Mesenchymal stem cell (in vitro differentiated cells and primary cell): ENCODE results near the gene NAA16.
A peak's percentile ranks its signal among the peaks of the same experiment; 100 is the strongest.

ENCODE experiments used
- DNase-seq: peaks from one replicate; pipeline ENCODE4 v3.0.0-alpha.2; 2013
- H2AFZ ChIP-seq: one replicate; pipeline ENCODE4 v1.6.1; 2013; ENCODE audit warnings: low read depth, mild to moderate bottlenecking, control low read depth, inconsistent platforms, low read length, moderate library complexity
- H2AK5ac ChIP-seq: 2 replicates; pipeline ENCODE4 v1.6.1; 2013; ENCODE audit warnings: low read length, moderate library complexity, mild to moderate bottlenecking, inconsistent platforms; ENCODE audit not compliant: severe bottlenecking
- H2BK120ac ChIP-seq: one replicate; pipeline ENCODE4 v1.6.1; 2013; ENCODE audit warnings: low read depth, mild to moderate bottlenecking, inconsistent platforms, low read length, moderate library complexity
- H2BK12ac ChIP-seq, 2 experiments: one replicate each; pipeline ENCODE4 v1.6.1; 2013; ENCODE audit warnings: inconsistent platforms in 2 of 2, low read length in 2 of 2, mild to moderate bottlenecking in 2 of 2, moderate library complexity in 2 of 2, control low read depth in 1 of 2
- H2BK15ac ChIP-seq: one replicate; pipeline ENCODE4 v1.6.1; 2013; ENCODE audit warnings: mild to moderate bottlenecking, low read depth, inconsistent platforms; ENCODE audit not compliant: poor library complexity, severe bottlenecking
- H2BK5ac ChIP-seq: 2 replicates; pipeline ENCODE4 v1.6.1; 2013; ENCODE audit warnings: low read depth, mild to moderate bottlenecking, low read length, control low read depth, inconsistent platforms; ENCODE audit not compliant: poor library complexity, severe bottlenecking
- H3K14ac ChIP-seq, 2 experiments: one replicate each; pipeline ENCODE4 v1.6.1; 2013; ENCODE audit warnings: inconsistent platforms in 2 of 2, low read length in 2 of 2, control low read depth in 1 of 2, mild to moderate bottlenecking in 1 of 2, moderate library complexity in 1 of 2
- H3K18ac ChIP-seq, 2 experiments: one replicate each; pipeline ENCODE4 v1.6.1; 2013; ENCODE audit warnings: inconsistent platforms in 2 of 2, low read length in 2 of 2, control low read depth in 1 of 2, low read depth in 1 of 2, mild to moderate bottlenecking in 1 of 2
- H3K23ac ChIP-seq, 2 experiments: one replicate each; pipeline ENCODE4 v1.6.1; 2013; ENCODE audit warnings: inconsistent platforms in 2 of 2, low read length in 2 of 2, mild to moderate bottlenecking in 2 of 2, moderate library complexity in 2 of 2, control low read depth in 1 of 2
- H3K27ac ChIP-seq: 2 replicates; pipeline ENCODE4 v1.5.1; 2013; ENCODE audit warnings: mild to moderate bottlenecking, moderate library complexity, low read length, control low read depth, inconsistent platforms; ENCODE audit not compliant: poor library complexity, severe bottlenecking
- H3K27me3 ChIP-seq, 2 experiments: 2 replicates each; pipeline versions ENCODE4 v1.6.1 to v1.7.0; 2013; ENCODE audit warnings: low read length in 2 of 2, mild to moderate bottlenecking in 2 of 2, moderate library complexity in 2 of 2, control low read depth in 1 of 2, inconsistent platforms in 1 of 2; ENCODE audit not compliant: control insufficient read depth in 1 of 2, insufficient read depth in 1 of 2
- H3K36me3 ChIP-seq, 2 experiments: 2 replicates each; pipeline versions ENCODE4 v1.6.1 to v1.7.0; 2013; ENCODE audit warnings: low read length in 2 of 2, control low read depth in 1 of 2, inconsistent platforms in 1 of 2, low read depth in 1 of 2, mild to moderate bottlenecking in 1 of 2; ENCODE audit not compliant: insufficient read depth in 2 of 2, control insufficient read depth in 1 of 2
- H3K4ac ChIP-seq, 2 experiments: one replicate each; pipeline ENCODE4 v1.6.1; 2013; ENCODE audit warnings: inconsistent platforms in 2 of 2, low read length in 2 of 2, mild to moderate bottlenecking in 2 of 2, moderate library complexity in 2 of 2, control low read depth in 1 of 2, low read depth in 1 of 2
- H3K4me1 ChIP-seq: 2 replicates; pipeline ENCODE4 v1.6.1; 2013; ENCODE audit warnings: low read depth, low read length, control low read depth; ENCODE audit not compliant: control insufficient read depth, insufficient read depth
- H3K4me2 ChIP-seq: 2 replicates; pipeline ENCODE4 v1.6.1; 2013; ENCODE audit warnings: low read length, mild to moderate bottlenecking, inconsistent platforms; ENCODE audit not compliant: poor library complexity, severe bottlenecking
- H3K4me3 ChIP-seq, 2 experiments: 2 replicates each; pipeline versions ENCODE4 v1.5.1 to v1.7.0; 2013; ENCODE audit warnings: low read length in 2 of 2, mild to moderate bottlenecking in 2 of 2, control low read depth in 1 of 2, low read depth in 1 of 2; ENCODE audit not compliant: insufficient read depth in 1 of 2
- H3K79me1 ChIP-seq: replicated peaks from 2 replicates; pipeline ENCODE4 v1.6.1; 2013; ENCODE audit warnings: mild to moderate bottlenecking, control low read depth, low read length, inconsistent platforms; ENCODE audit not compliant: poor library complexity, severe bottlenecking
- H3K9ac ChIP-seq: 2 replicates; pipeline ENCODE4 v1.7.0; 2013; ENCODE audit warnings: mild to moderate bottlenecking, low read length, moderate library complexity
- H3K9me3 ChIP-seq: 2 replicates; pipeline ENCODE4 v1.7.0; 2013; ENCODE audit warnings: mild to moderate bottlenecking, low read length; ENCODE audit not compliant: control insufficient read depth
- H4K8ac ChIP-seq: one replicate; pipeline ENCODE4 v1.6.1; 2013; ENCODE audit warnings: inconsistent platforms, mild to moderate bottlenecking, low read length, moderate library complexity
- H4K91ac ChIP-seq: one replicate; pipeline ENCODE4 v1.6.1; 2013; ENCODE audit warnings: mild to moderate bottlenecking, low read length, inconsistent platforms
- WGBS: methylation state at CpG from one replicate; pipeline ENCODE4 v1.1.7; 2013; ENCODE audit warnings: mixed read lengths; 5-methylcytosine and 5-hydroxymethylcytosine counted together

Gene NAA16

DNA sequence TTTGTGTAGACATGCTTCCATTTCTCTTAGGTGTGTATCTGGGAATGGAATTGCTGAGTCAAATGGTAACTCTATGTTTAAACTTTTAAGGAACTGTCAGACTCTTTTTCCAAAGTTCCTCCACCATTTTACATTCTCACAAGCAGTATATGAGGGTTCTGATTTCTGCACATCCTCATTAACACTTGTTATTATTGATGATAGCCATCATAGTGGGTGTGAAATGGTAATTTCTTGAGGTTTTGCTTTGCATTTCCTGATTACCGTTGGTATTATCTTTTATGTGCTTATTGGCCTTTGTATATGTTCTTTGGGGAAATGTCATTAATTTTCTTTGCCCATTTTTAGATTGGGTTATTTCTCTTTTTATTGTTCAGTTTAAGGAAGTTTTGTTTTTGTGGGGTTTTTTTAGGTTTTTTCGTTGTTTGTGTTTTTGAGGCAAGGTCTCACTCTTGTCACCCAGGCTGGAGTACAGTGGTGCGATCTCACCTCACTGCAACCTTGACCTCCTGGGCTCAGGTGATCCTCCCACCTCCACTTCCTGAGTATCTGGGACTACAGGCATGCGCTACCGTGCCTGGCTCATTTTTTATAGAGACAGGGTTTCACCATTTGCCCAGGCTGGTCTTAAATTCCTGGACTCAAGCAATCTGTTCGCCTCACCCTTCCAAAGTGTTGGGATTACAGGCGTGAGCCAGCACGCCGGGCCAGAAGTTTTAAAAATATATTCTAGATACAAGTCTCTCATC lies 34.3 kb downstream of the NAA16 start:
- H2AK5ac ChIP-seq, result no peak overlapping the region
- peaks cover 25% of the 10 kb centered on the region for H3K79me1 ChIP-seq
- H2BK120ac ChIP-seq, result no peak overlapping the region
- H3K14ac ChIP-seq, result no peak overlapping the region
- no peak overlapping the region for H2BK5ac ChIP-seq
- H3K4me1 ChIP-seq, result no peaks in the 10 kb centered on the region
- H3K4me2 ChIP-seq, result no peak overlapping the region
- no peak overlapping the region for H3K4ac ChIP-seq
- no peak overlapping the region for H2AFZ ChIP-seq
- no peak overlapping the region for H3K23ac ChIP-seq
- WGBS, result 98% methylated on average over 5 of the region's 9 CpGs
- H3K36me3 ChIP-seq, result peaks cover 20 to 26% of the 10 kb centered on the region in 2 experiments
- no peak for DNase-seq
- no peaks in the 10 kb centered on the region for H3K9me3 ChIP-seq
- H3K27ac ChIP-seq, result no peak overlapping the region
- no peak overlapping the region for H4K8ac ChIP-seq
- H2BK15ac ChIP-seq, result no peak overlapping the region
- H4K91ac ChIP-seq, result no peak overlapping the region
- no peak overlapping the region for H3K4me3 ChIP-seq
- H3K27me3 ChIP-seq, result no peaks in the 10 kb centered on the region
- no peak overlapping the region for H2BK12ac ChIP-seq
- H3K18ac ChIP-seq, result peak overlapping the region in 1 of 2 experiments; percentile 21
- no peak overlapping the region for H3K9ac ChIP-seq

DNA sequence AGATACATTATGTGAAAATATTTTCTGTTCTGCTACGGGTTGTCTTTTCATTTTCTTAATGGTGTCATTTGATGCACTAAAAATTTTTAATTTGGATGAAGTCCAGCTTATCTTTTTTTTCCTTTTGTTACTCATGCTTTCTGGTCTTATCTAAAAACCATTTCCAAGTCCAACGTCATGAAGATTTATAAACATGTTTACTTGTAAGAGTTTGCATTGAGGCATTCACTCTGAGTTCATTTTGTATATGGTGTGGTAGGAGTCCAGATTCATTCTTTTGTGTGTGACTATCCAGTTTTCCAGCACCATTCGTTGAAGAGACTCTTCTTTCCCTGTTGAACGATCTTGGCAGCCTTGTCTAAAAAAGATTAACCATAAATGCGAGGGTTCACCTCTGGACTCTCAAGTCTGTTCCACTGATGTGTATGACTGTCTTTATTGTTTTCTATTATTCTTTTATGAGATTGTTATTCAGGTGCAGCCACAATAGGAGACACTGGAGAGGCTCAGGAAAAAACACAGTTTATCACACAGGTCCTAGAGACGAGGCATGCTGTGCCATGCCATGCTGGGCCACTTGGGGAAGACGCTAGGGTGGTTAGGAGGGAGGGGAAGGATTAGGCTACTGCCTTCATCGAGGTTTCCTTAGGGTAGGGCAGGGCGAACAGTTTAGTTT lies 35.0 kb downstream of the NAA16 start:
- H3K9me3 ChIP-seq, result no peaks in the 10 kb centered on the region
- WGBS, result 96% methylated on average over 8 of the region's 9 CpGs
- no peak for DNase-seq

DNA sequence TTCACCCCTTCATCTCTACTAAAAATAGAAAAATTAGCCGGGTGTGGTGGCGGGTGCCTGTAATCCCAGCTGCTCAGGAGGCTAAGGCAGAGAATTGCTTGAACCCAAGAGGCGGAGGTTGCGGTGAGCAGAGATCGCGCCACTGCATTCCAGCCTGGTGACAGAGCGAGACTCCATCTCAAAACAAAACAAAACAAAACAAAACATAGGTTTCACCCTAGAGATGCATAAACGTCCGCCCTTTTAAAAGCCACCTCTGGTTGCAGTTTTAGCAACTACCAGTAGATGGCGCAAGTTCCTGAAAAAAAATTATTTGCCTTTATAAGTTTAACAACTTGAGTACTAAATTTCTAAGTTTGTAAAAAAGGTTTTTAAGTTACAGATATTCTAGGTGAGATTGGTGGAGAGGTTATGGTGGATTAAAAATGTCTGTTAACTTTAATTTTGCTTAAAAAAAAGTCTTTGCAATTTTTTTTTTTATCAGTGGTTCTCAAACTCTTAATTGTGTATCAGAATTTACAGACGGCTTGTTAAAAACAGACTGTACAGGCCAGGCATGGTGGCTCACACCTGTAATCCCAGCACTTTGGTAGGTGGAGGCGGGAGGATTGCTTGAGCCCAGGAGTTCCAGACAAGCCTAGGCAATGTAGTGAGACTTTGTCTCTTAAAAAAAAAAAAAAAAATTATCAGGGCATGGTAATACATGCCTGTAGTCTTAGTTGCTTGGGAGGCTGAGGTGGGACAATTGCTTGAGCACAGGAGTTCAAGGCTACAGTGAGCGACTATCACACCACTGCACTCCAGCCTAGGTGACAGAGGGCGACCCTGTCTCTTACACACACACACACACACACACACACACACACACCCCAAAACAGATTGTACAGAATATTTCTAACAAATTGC lies 42.1 kb downstream of the NAA16 start:
- Histone ChIP-seq H4K91ac (no peak overlapping the region), H3K14ac (no peak overlapping the region), H2AK5ac (no peak overlapping the region), H4K8ac (peak overlapping the region; percentile 54), H3K4ac (no peak overlapping the region), H3K9ac (peak overlapping the region; percentile 70), H2AFZ (no peak overlapping the region), H3K4me2 (no peak overlapping the region), H2BK15ac (no peak overlapping the region), H3K27ac (no peak overlapping the region), H2BK12ac (no peak overlapping the region), H3K4me1 (peaks cover 4% of the 10 kb centered on the region), H2BK5ac (no peak overlapping the region), H3K4me3 (no peak overlapping the region), H3K23ac (no peak overlapping the region), H3K79me1 (peaks cover 24% of the 10 kb centered on the region), H2BK120ac (no peak overlapping the region), H3K27me3 (no peaks in the 10 kb centered on the region), H3K18ac (peak overlapping the region in 1 of 2 experiments; percentile 73), H3K9me3 (no peaks in the 10 kb centered on the region), H3K36me3 (peaks cover 11 to 24% of the 10 kb centered on the region in 2 experiments)
- 47% methylated on average over 11 of the region's 14 CpGs for WGBS
- DNase-seq, result peak; percentile 82

More for the DNA sequence above, 35.0 kb downstream of the NAA16 start:
- Histone ChIP-seq H4K91ac (no peak overlapping the region), H3K4me2 (no peak overlapping the region), H3K14ac (no peak overlapping the region), H3K4me1 (no peaks in the 10 kb centered on the region), H3K27ac (no peak overlapping the region), H2BK12ac (no peak overlapping the region), H2BK120ac (no peak overlapping the region), H2AFZ (no peak overlapping the region), H2AK5ac (no peak overlapping the region), H2BK15ac (no peak overlapping the region), H3K9ac (no peak overlapping the region), H3K36me3 (peaks cover 23 to 24% of the 10 kb centered on the region in 2 experiments), H2BK5ac (no peak overlapping the region), H3K27me3 (no peaks in the 10 kb centered on the region), H3K4me3 (no peak overlapping the region), H3K18ac (no peak overlapping the region), H3K4ac (no peak overlapping the region), H3K23ac (no peak overlapping the region), H4K8ac (no peak overlapping the region), H3K79me1 (peaks cover 29% of the 10 kb centered on the region)

DNA sequence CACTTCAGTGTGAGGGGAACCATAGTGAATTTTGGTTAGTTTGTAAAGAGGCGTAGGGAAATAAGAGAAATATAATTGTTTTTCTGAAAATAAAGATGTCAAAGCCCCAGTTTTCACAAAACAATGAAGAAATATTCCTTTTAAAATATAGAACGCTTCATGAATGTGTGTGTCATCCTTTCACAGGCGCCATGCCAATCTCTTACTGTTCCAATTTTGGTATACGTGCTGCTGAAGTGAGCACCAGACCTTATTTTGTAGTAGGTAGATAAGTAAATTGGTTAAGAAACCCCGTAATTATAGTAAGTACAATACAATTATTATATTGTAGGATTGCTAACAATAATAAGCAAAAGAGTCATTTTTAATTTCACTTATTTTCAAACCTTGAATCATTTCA lies 43.3 kb downstream of the NAA16 start:
- H2BK120ac ChIP-seq, result no peak overlapping the region
- H3K27me3 ChIP-seq, result no peaks in the 10 kb centered on the region
- H2BK5ac ChIP-seq, result no peak overlapping the region
- no peaks in the 10 kb centered on the region for H3K9me3 ChIP-seq
- no peak overlapping the region for H2BK15ac ChIP-seq
- H3K23ac ChIP-seq, result no peak overlapping the region
- no peak overlapping the region for H3K4ac ChIP-seq
- H3K18ac ChIP-seq, result no peak overlapping the region
- DNase-seq, result no peak
- WGBS, result no CpG with 5 or more reads among the region's 5 CpGs
- H3K27ac ChIP-seq, result no peak overlapping the region
- H3K9ac ChIP-seq, result peak overlapping the region; percentile 70
- no peak overlapping the region for H4K91ac ChIP-seq
- no peak overlapping the region for H3K4me2 ChIP-seq
- no peak overlapping the region for H2BK12ac ChIP-seq
- H3K4me1 ChIP-seq, result peaks cover 4% of the 10 kb centered on the region
- H3K14ac ChIP-seq, result no peak overlapping the region
- H3K36me3 ChIP-seq, result peaks cover 10 to 33% of the 10 kb centered on the region in 2 experiments
- H3K79me1 ChIP-seq, result peaks cover 21% of the 10 kb centered on the region
- H4K8ac ChIP-seq, result no peak overlapping the region
- H2AK5ac ChIP-seq, result no peak overlapping the region
- H3K4me3 ChIP-seq, result no peak overlapping the region
- no peak overlapping the region for H2AFZ ChIP-seq
